Colonic mucosa (tissue), 4 donors: ENCODE results near the gene ZNF283. TPM values are rescaled to one million over a fixed set of nuclear protein-coding genes. Genes with fewer than 3 reads are reported as not detected.

ENCODE experiments used
- DNase-seq: peaks from one replicate; pipeline ENCODE4 v3.0.0-alpha.2; 2020
- H3K27ac ChIP-seq: fragments of 200-600 bp; one replicate; pipeline ENCODE4 v1.8.0; 2021
- H3K27me3 ChIP-seq: fragments of 200-600 bp; one replicate; pipeline ENCODE4 v1.8.0; 2021
- H3K36me3 ChIP-seq: fragments of 200-600 bp; one replicate; pipeline ENCODE4 v1.8.0; 2021
- H3K4me1 ChIP-seq: fragments of 200-600 bp; one replicate; pipeline ENCODE4 v1.8.0; 2021; ENCODE audit warnings: mild to moderate bottlenecking
- H3K4me3 ChIP-seq: fragments of 200-600 bp; one replicate; pipeline ENCODE4 v1.8.0; 2021
- H3K9ac ChIP-seq, 2 donors: one replicate each; pipeline ENCODE4 v1.7.0; 2013; ENCODE audit warnings: control low read depth in 2 of 2, low read depth in 2 of 2, low read length in 2 of 2
- H3K9me3 ChIP-seq: fragments of 200-600 bp; one replicate; pipeline ENCODE4 v1.8.0; 2021
- CTCF ChIP-seq: fragments of 200-600 bp; IDR thresholded peaks from one replicate; pipeline ENCODE4 v1.8.0; 2022; ENCODE audit warnings: antibody characterized with exemption, mild to moderate bottlenecking
- intact Hi-C: fragments of 100-400 bp; cut with DNase I; formaldehyde crosslinking; loops from one replicate; pipeline ENCODE4 v1.14.1; 2022
- total RNA-seq, 2 donors: library from RNA; stranded (reverse); fragmentation: NEBNext Ultra II Directional in 1 of 2; extraction: Animal tissue kit (Norgen Biotek cat#: 25700) in 1 of 2; gene quantifications; one replicate each; pipeline ENCODE4 v1.2.1, GENCODE V29; 2021
- donor health status: healthy.
- donor health status: DM: no; HTN: no; CAD: no.
- donor health status: DM: no; HTN: no; CAD: no.

The ZNF283 gene
- 1 to 10 TPM; 6.5 to 7.3 TPM for total RNA-seq

- no peaks in the 10 kb centered on the region for H3K9me3 ChIP-seq
- DNase-seq: peak; percentile 95
- H3K27ac ChIP-seq: peak within 1 kb of the TSS; percentile 32
- H3K27me3 ChIP-seq: no peaks in the 10 kb centered on the region
- peak within 1 kb of the TSS; percentile 40 to 78 for H3K9ac ChIP-seq
- H3K4me1 ChIP-seq: no peaks in the 10 kb centered on the region
- TF ChIP-seq CTCF: no peak
- H3K4me3 ChIP-seq: peak within 1 kb of the TSS; percentile 53
- intact Hi-C loops: no loop called here
- H3K36me3 ChIP-seq: no peaks in the 10 kb centered on the region
Observed at GRCh38 chr19:43826787-43827754, at the start of gene ZNF283. Gene ZNF283, plus strand, starts transcription at chr19:43827321. Its CDS starts 6,184 bp downstream, at chr19:43833505.

- intact Hi-C loops: no loop called here
- DNase-seq: peak; percentile 54
- no peak for TF ChIP-seq CTCF
- Histone ChIP-seq H3K27me3 (no peaks in the 10 kb centered on the region), H3K4me1 (peaks cover 20% of the 10 kb centered on the region), H3K9me3 (no peaks in the 10 kb centered on the region), H3K4me3 (peak overlapping the region; percentile 28), H3K9ac (peak overlapping the region; percentile 52 to 83), H3K27ac (peak overlapping the region; percentile 57), H3K36me3 (no peaks in the 10 kb centered on the region)
Observed at GRCh38 chr19:43778651-43779050, 48.5 kb upstream of the ZNF283 start.

GRCh38 chr19:43779147-43779819 lies 47.8 kb upstream of the ZNF283 start:
- peak; percentile 82 for DNase-seq
- Histone ChIP-seq H3K9me3 (no peaks in the 10 kb centered on the region), H3K36me3 (no peaks in the 10 kb centered on the region), H3K4me1 (peaks cover 20% of the 10 kb centered on the region), H3K27ac (peak overlapping the region; percentile 57), H3K4me3 (peak overlapping the region; percentile 28), H3K27me3 (no peaks in the 10 kb centered on the region), H3K9ac (peak overlapping the region; percentile 52 to 83)
- TF ChIP-seq CTCF: no peak
- intact Hi-C loops: no loop called here

- Histone ChIP-seq H3K9me3 (no peaks in the 10 kb centered on the region), H3K27me3 (no peaks in the 10 kb centered on the region), H3K9ac (peak overlapping the region; percentile 52 to 83), H3K4me1 (peaks cover 20% of the 10 kb centered on the region), H3K4me3 (peak overlapping the region; percentile 28), H3K36me3 (no peaks in the 10 kb centered on the region), H3K27ac (peak overlapping the region; percentile 57)
- intact Hi-C loops: no loop called here
- peak; percentile 71 for DNase-seq
- TF ChIP-seq CTCF: peak; percentile 16
Observed at GRCh38 chr19:43779820-43780219, 47.3 kb upstream of the ZNF283 start.

- intact Hi-C loops: no loop called here
- Histone ChIP-seq H3K27me3 (no peaks in the 10 kb centered on the region), H3K4me1 (peaks cover 24% of the 10 kb centered on the region), H3K4me3 (peak within 1 kb of the TSS; percentile 38), H3K9me3 (no peaks in the 10 kb centered on the region), H3K9ac (peak within 1 kb of the TSS; percentile 52 to 83), H3K27ac (peak within 1 kb of the TSS; percentile 72), H3K36me3 (no peaks in the 10 kb centered on the region)
- no peak for TF ChIP-seq CTCF
- DNase-seq: peak; percentile 81
Observed at GRCh38 chr19:43780706-43781525, 46.2 kb upstream of the ZNF283 start, which contains the start of gene KCNN4. Gene KCNN4, minus strand, starts transcription at chr19:43780973. Its CDS starts 112 bp downstream, at chr19:43780861.
